Measurements from ENCODE around the gene GRK5.

The GRK5 gene

GRCh38 chr10:119373294-119374102 lies 166.1 kb downstream of the GRK5 start:
- no peak overlapping the region for H3K4me3 ChIP-seq (ENCODE audit: low read depth, low read length)
- DNase-seq (ENCODE audit: low read depth) = no peak
- TF ChIP-seq MAX (IDR thresholded peaks at IDR 0.05; ENCODE audit: low read depth, low read length) (no peak), CTCF (IDR thresholded peaks at IDR 0.05; ENCODE audit: low read depth, low read length) (no peak), MYC (IDR thresholded peaks at IDR 0.05; ENCODE audit: low read depth, low read length) (no peak), POLR2A (IDR thresholded peaks at IDR 0.05; ENCODE audit: extremely low read depth, insufficient read length) (no peak)

- TF ChIP-seq MAX (IDR thresholded peaks at IDR 0.05; ENCODE audit: low read depth, low read length) = no peak
- no peak for TF ChIP-seq POLR2A (IDR thresholded peaks at IDR 0.05; ENCODE audit: extremely low read depth, insufficient read length)
- no peak for TF ChIP-seq CTCF (IDR thresholded peaks at IDR 0.05; ENCODE audit: low read depth, low read length)
- TF ChIP-seq MYC (IDR thresholded peaks at IDR 0.05; ENCODE audit: low read depth, low read length) = no peak
- no peak for DNase-seq (ENCODE audit: low read depth)
- H3K4me3 ChIP-seq (ENCODE audit: low read depth, low read length) = no peak overlapping the region
These were observed 166.9 kb downstream of the GRK5 start for GRCh38 chr10:119374236-119374635.

GRCh38 chr10:119375574-119376272 lies 168.4 kb downstream of the GRK5 start:
- TF ChIP-seq CTCF (IDR thresholded peaks at IDR 0.05; ENCODE audit: low read depth, low read length) (no peak), MAX (IDR thresholded peaks at IDR 0.05; ENCODE audit: low read depth, low read length) (no peak), MYC (IDR thresholded peaks at IDR 0.05; ENCODE audit: low read depth, low read length) (no peak), POLR2A (IDR thresholded peaks at IDR 0.05; ENCODE audit: extremely low read depth, insufficient read length) (no peak)
- no peak overlapping the region for H3K4me3 ChIP-seq (ENCODE audit: low read depth, low read length)
- no peak for DNase-seq (ENCODE audit: low read depth)

- TF ChIP-seq POLR2A (IDR thresholded peaks at IDR 0.05; ENCODE audit: extremely low read depth, insufficient read length) (no peak), MYC (IDR thresholded peaks at IDR 0.05; ENCODE audit: low read depth, low read length) (no peak), MAX (IDR thresholded peaks at IDR 0.05; ENCODE audit: low read depth, low read length) (no peak), CTCF (IDR thresholded peaks at IDR 0.05; ENCODE audit: low read depth, low read length) (no peak)
- H3K4me3 ChIP-seq (ENCODE audit: low read depth, low read length) = no peak overlapping the region
- no peak for DNase-seq (ENCODE audit: low read depth)
These were observed 170.1 kb downstream of the GRK5 start for GRCh38 chr10:119377451-119377957.

DNA sequence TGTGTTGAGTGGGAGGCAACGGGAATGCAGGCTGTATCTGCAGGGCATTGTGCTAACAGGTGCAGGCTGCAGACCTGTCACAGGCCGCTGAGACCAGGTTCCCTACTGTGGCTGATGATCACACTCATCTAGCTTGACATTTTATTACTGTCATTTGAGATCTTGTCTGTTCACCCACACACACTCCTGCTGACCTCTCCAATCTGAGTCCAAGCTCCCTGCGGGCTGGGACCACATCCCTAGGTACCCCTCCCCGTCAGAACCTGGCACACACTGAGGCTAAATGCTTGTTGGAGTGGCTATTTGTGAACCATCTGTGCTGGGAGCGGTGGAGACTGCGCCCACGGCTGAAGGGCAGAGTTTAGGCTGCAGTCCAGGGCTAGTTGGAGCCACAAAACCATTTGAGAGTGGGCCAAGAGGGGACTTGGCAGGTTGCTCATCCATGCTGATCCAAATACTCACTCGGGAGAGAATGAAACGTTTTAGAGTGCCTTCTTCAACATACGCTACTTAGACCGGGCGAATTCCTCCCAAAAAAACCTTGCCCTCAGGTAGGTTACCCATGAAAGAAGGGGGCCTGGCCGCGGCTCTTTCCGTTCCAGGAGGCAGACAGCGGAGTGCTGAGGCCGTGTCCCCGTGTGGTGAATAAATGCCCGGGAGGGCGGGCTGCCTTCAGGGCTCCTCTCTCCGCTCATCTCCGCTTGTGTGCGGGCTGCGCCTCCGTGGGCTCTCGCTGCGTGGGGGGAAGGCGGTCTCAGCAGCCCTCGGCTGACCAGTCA lies 170.8 kb downstream of the GRK5 start:
- H3K4me3 ChIP-seq (ENCODE audit: low read depth, low read length) = no peak overlapping the region
- TF ChIP-seq POLR2A (IDR thresholded peaks at IDR 0.05; ENCODE audit: extremely low read depth, insufficient read length) = no peak
- no peak for TF ChIP-seq CTCF (IDR thresholded peaks at IDR 0.05; ENCODE audit: low read depth, low read length)

More for the DNA sequence above, 170.8 kb downstream of the GRK5 start:
- DNase-seq (ENCODE audit: low read depth) = no peak
